Stimulated activated CD4-positive, alpha-beta T cell treated with anti-CD3 and anti-CD28 coated beads, Interleukin-15, amount 100 ng/mL, for 48 hours (primary cell): Measurements from ENCODE around the gene SPRYD3.
"Not testable (repeated sequence)": the region's sequence is repeated elsewhere in the genome, so short reads cannot be mapped to it uniquely, and the experiment has no call there.

Source experiments
- DNase-seq, 2 donors: peaks; one replicate each; pipeline ENCODE4 v3.0.0-alpha.2; 2020; ENCODE audit warnings: low read depth in 2 of 2

SPRYD3 gene

GRCh38 chr12:53101931-53102781 lies 23.0 kb upstream of the SPRYD3 start:
- DNase-seq = no peak

- no peak for DNase-seq
Measured at GRCh38 chr12:53101266-53101665, 22.1 kb upstream of the SPRYD3 start.

GRCh38 chr12:53100466-53101151 lies 21.4 kb upstream of the SPRYD3 start:
- no peak for DNase-seq

GRCh38 chr12:53099071-53099882 lies 20.1 kb upstream of the SPRYD3 start:
- DNase-seq = peak; percentile 76 to 88

- no peak for DNase-seq
Measured at GRCh38 chr12:53098354-53098981, 19.3 kb upstream of the SPRYD3 start.

GRCh38 chr12:53097564-53098353 lies 18.6 kb upstream of the SPRYD3 start, which contains the start of gene IGFBP6:
Gene IGFBP6 (plus strand): TSS chr12:53097667. CDS start chr12:53097718, 51 bp downstream.
- peak; percentile 31 to 55 for DNase-seq

- no peak for DNase-seq
Measured at GRCh38 chr12:53097207-53097563, 18.0 kb upstream of the SPRYD3 start.

- no peak for DNase-seq
Measured at GRCh38 chr12:53096759-53097158, 17.6 kb upstream of the SPRYD3 start.

- no peak for DNase-seq
Measured at GRCh38 chr12:53096089-53096741, 17.0 kb upstream of the SPRYD3 start.

GRCh38 chr12:53095596-53095895 lies 16.4 kb upstream of the SPRYD3 start:
- not testable (repeated sequence) for DNase-seq

- DNase-seq = not testable (repeated sequence)
Measured at GRCh38 chr12:53094796-53095595, 15.8 kb upstream of the SPRYD3 start.

GRCh38 chr12:53094394-53094787 lies 15.2 kb upstream of the SPRYD3 start:
- no peak for DNase-seq

- no peak for DNase-seq
Measured at GRCh38 chr12:53093777-53094393, 14.7 kb upstream of the SPRYD3 start.

- no peak for DNase-seq
Measured at GRCh38 chr12:53091756-53092155, 12.6 kb upstream of the SPRYD3 start.

GRCh38 chr12:53090554-53090953 lies 11.4 kb upstream of the SPRYD3 start:
- no peak for DNase-seq

- no peak for DNase-seq
Measured at GRCh38 chr12:53090105-53090504, 10.9 kb upstream of the SPRYD3 start.

- DNase-seq = no peak
Measured at GRCh38 chr12:53086361-53086760, 7.2 kb upstream of the SPRYD3 start.

GRCh38 chr12:53082637-53083175 lies 3.5 kb upstream of the SPRYD3 start:
- DNase-seq = no peak
